Upper lobe of left lung (tissue), 4 donors: Measurements from ENCODE around the gene CEBPZOS.

ENCODE experiments used
- EP300 ChIP-seq, 4 donors: sonication (generic); formaldehyde crosslinking; IDR thresholded peaks; one replicate each; pipeline ENCODE4 v1.5.1; 2017; ENCODE audit warnings: antibody characterized with exemption in 4 of 4, control low read depth in 2 of 4
- POLR2A ChIP-seq, 4 donors: fragments of 450-650 bp; IDR thresholded peaks; one replicate each; pipeline ENCODE4 v1.5.1; 2016 to 2017; ENCODE audit warnings: antibody characterized with exemption in 4 of 4, mild to moderate bottlenecking in 2 of 4
- TF ChIP-seq, protein P1 (sequence below), 6 experiments: fragments of 450-650 bp in 4 of 6; fragments of 200-600 bp in 2 of 6; sonication (generic) in 2 of 6; IDR thresholded peaks; one replicate each; pipeline ENCODE4 v1.5.1; 2016 to 2019; ENCODE audit warnings: antibody characterized with exemption in 6 of 6

DNA sequence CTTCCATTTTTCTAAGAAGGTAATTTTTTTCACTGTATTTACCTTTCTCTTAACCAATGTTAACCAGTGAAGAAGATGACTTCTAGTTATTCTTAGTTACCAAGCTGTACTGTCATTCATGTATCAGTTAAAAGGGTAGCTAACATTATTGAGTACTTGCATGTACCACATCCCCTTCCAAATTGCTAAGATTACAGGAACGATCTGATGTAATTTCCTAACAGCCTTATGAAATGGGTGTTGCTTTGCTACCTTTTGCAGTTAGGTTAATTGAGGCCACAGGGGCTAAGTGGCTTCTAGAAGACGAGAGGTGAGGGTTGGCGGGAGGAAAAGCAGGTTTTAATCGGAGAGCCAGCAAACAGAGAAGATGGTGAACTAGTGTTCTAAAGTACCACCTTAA is 6.0 kb upstream of the CEBPZOS start:
- TF ChIP-seq, protein P1, sequence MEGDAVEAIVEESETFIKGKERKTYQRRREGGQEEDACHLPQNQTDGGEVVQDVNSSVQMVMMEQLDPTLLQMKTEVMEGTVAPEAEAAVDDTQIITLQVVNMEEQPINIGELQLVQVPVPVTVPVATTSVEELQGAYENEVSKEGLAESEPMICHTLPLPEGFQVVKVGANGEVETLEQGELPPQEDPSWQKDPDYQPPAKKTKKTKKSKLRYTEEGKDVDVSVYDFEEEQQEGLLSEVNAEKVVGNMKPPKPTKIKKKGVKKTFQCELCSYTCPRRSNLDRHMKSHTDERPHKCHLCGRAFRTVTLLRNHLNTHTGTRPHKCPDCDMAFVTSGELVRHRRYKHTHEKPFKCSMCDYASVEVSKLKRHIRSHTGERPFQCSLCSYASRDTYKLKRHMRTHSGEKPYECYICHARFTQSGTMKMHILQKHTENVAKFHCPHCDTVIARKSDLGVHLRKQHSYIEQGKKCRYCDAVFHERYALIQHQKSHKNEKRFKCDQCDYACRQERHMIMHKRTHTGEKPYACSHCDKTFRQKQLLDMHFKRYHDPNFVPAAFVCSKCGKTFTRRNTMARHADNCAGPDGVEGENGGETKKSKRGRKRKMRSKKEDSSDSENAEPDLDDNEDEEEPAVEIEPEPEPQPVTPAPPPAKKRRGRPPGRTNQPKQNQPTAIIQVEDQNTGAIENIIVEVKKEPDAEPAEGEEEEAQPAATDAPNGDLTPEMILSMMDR (IDR thresholded peaks at IDR 0.05): no peak
- TF ChIP-seq POLR2A (IDR thresholded peaks at IDR 0.05) (no peak), EP300 (IDR thresholded peaks at IDR 0.05) (no peak)
